Thyroid gland (tissue), 4 donors: ENCODE results near the gene FARS2. TPM values are rescaled to one million over a fixed set of nuclear protein-coding genes. Genes with fewer than 3 reads are reported as not detected.
A peak's percentile ranks its signal among the peaks of the same experiment; 100 is the strongest.
"Not testable (repeated sequence)": the region's sequence is repeated elsewhere in the genome, so short reads cannot be mapped to it uniquely, and the experiment has no call there.

Source experiments
- DNase-seq, 2 donors: peaks; one replicate each; pipeline ENCODE4 v3.0.0-alpha.2; 2019
- H3K27ac ChIP-seq, 3 donors: fragments of 200-600 bp; sonication (generic); 1 replicate in 2 of 3; 2 replicates in 1 of 3; pipeline ENCODE4 v1.5.1; 2016 to 2019; ENCODE audit warnings: mild to moderate bottlenecking in 1 of 3, moderate library complexity in 1 of 3
- H3K27me3 ChIP-seq: fragments of 200-600 bp; sonication (generic); one replicate; pipeline ENCODE4 v1.5.1; 2019
- H3K36me3 ChIP-seq, 2 donors: fragments of 200-600 bp; sonication (generic); one replicate each; pipeline ENCODE4 v1.5.1; 2016 to 2019
- H3K4me1 ChIP-seq, 2 donors: fragments of 200-600 bp; sonication (generic); one replicate each; pipeline ENCODE4 v1.5.1; 2017 to 2019
- H3K4me3 ChIP-seq, 3 donors: fragments of 200-600 bp; sonication (generic); replicated peaks in 1 of 3; 1 replicate in 2 of 3; 2 replicates in 1 of 3; pipeline ENCODE4 v1.5.1; 2016; ENCODE audit warnings: mild to moderate bottlenecking in 1 of 3
- H3K9me3 ChIP-seq: fragments of 200-600 bp; sonication (generic); one replicate; pipeline ENCODE4 v1.5.1; 2017
- POLR2A ChIP-seq, 2 donors: fragments of 450-650 bp; IDR thresholded peaks; one replicate each; pipeline ENCODE4 v1.6.1; 2017; ENCODE audit warnings: antibody characterized with exemption in 2 of 2, mild to moderate bottlenecking in 2 of 2, moderate library complexity in 1 of 2
- WGBS, 2 donors: methylation state at CpG; one replicate each; pipeline ENCODE4 v1.1.5; 2017; 5-methylcytosine and 5-hydroxymethylcytosine counted together
- intact Hi-C: fragments of 100-400 bp; cut with DNase I; formaldehyde crosslinking; loops from one replicate; pipeline ENCODE4 v1.15.1; 2023
- total RNA-seq, 4 donors: library from RNA; depleted of rRNA; stranded (reverse); fragments of >200 nt; gene quantifications; one replicate each; pipeline ENCODE4 v1.2.3, GENCODE V29; 2016
- TF ChIP-seq, protein P1 (sequence below), 6 experiments: fragments of 200-600 bp in 3 of 6; fragments of 450-650 bp in 3 of 6; sonication (generic) in 3 of 6; IDR thresholded peaks; one replicate each; pipeline ENCODE4 v1.5.1; 2016 to 2019; ENCODE audit warnings: antibody characterized with exemption in 6 of 6, mild to moderate bottlenecking in 2 of 6, inconsistent platforms in 1 of 6, moderate library complexity in 1 of 6

The FARS2 gene
- total RNA-seq, 4 donors from 2014 or later, result 27.4 to 47.1 (median 34.2) TPM

DNA sequence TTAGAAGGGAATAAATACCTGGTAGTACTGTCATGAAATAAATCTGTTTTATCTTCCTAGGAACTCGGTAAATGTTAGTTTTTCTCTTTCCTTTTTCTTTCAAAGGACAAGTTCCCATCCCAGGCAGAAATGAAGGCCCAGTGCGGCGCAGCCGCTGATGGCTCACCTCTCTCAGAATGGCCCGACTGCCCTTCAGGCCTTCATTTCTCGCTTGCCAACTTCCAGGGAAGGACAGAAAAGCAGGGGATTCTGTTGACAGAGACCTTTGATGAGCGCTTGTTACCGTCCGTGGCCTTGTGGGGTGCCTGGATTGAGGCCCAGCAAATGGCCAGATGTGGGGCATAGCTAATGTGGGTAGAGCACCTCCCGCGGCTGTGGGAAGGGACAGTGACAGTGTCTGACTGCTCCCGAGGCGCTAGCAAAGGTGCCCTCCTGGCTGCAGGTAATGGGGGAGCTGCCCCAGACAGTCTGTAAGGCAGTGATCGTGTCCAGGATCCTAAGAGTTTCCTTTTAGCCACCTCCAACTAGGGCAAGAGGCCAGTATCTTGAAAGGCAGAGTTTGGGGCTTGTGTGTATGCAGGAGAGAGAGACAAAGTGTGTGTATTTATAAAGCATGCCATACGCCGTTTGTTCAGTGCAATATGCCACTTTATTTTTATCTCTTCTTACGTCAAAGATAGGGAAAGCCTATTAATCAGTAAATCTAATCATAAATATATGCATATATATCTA lies 391.3 kb downstream of the FARS2 start:
- H3K36me3 ChIP-seq, result no peaks in the 10 kb centered on the region
- WGBS, 2 donors, result 94 to 97% methylated on average over 15 to 17 of the region's 17 CpGs

DNA sequence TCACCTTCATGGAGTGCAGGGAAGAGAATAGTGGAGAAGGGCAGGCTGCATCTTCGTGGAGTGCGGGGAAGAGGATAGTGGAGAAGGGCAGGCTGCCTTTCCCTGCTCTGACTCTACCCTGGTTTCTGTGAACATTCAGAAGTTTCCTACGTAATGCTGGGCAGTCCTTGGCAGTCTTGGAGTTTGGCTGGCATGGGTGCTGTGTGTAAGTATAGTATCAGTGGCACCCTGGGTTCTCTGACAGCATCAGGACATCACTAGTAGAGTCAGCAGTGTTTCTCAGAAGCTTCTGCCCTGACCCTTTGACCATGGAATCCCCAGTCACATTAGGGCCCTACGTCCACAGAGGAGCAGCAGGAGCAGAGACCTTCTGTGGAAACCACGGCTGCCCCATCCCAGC lies 392.5 kb downstream of the FARS2 start:
- no peaks in the 10 kb centered on the region for H3K27me3 ChIP-seq
- intact Hi-C loops, result no loop called here
- H3K4me1 ChIP-seq, result peaks cover 0 to 9% of the 10 kb centered on the region in 2 donors
- H3K27ac ChIP-seq, result no peak overlapping the region
- no peak for TF ChIP-seq POLR2A (IDR thresholded peaks at IDR 0.05)
- no peaks in the 10 kb centered on the region for H3K9me3 ChIP-seq
- 94 to 100% methylated on average over 3 to 5 of the region's 5 CpGs for WGBS, 2 donors
- no peak overlapping the region for H3K4me3 ChIP-seq
- H3K36me3 ChIP-seq, result no peaks in the 10 kb centered on the region
- DNase-seq, result no peak

More for the DNA sequence above, 391.3 kb downstream of the FARS2 start:
- H3K4me3 ChIP-seq, result no peak overlapping the region
- H3K9me3 ChIP-seq, result no peaks in the 10 kb centered on the region
- no peak overlapping the region for H3K27ac ChIP-seq
- intact Hi-C loops, result no loop called here
- no peak for DNase-seq
- H3K27me3 ChIP-seq, result no peaks in the 10 kb centered on the region
- H3K4me1 ChIP-seq, result peaks cover 0 to 7% of the 10 kb centered on the region in 2 donors
- TF ChIP-seq POLR2A (IDR thresholded peaks at IDR 0.05), result no peak
- TF ChIP-seq, protein P1, sequence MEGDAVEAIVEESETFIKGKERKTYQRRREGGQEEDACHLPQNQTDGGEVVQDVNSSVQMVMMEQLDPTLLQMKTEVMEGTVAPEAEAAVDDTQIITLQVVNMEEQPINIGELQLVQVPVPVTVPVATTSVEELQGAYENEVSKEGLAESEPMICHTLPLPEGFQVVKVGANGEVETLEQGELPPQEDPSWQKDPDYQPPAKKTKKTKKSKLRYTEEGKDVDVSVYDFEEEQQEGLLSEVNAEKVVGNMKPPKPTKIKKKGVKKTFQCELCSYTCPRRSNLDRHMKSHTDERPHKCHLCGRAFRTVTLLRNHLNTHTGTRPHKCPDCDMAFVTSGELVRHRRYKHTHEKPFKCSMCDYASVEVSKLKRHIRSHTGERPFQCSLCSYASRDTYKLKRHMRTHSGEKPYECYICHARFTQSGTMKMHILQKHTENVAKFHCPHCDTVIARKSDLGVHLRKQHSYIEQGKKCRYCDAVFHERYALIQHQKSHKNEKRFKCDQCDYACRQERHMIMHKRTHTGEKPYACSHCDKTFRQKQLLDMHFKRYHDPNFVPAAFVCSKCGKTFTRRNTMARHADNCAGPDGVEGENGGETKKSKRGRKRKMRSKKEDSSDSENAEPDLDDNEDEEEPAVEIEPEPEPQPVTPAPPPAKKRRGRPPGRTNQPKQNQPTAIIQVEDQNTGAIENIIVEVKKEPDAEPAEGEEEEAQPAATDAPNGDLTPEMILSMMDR (IDR thresholded peaks at IDR 0.05), result no peak

- WGBS, 2 donors, result 70% methylated on average over 3 of the region's 3 CpGs
- Histone ChIP-seq H3K27ac (no peak overlapping the region), H3K4me1 (peaks cover 0 to 9% of the 10 kb centered on the region in 2 donors), H3K9me3 (no peaks in the 10 kb centered on the region), H3K4me3 (no peak overlapping the region), H3K36me3 (no peaks in the 10 kb centered on the region), H3K27me3 (no peaks in the 10 kb centered on the region)
- TF ChIP-seq, protein P1 (IDR thresholded peaks at IDR 0.05), result no peak
- TF ChIP-seq POLR2A (IDR thresholded peaks at IDR 0.05), result no peak
- intact Hi-C loops, result no loop called here
- peak; percentile 53 to 56 for DNase-seq
Observed at GRCh38 chr6:5656226-5656625, 394.9 kb downstream of the FARS2 start.

- DNase-seq, H3K27ac ChIP-seq, H3K4me3 ChIP-seq, H3K9me3 ChIP-seq, H3K36me3 ChIP-seq, H3K4me1 ChIP-seq, intact Hi-C loops, H3K27me3 ChIP-seq: not testable (repeated sequence)
- 89 to 91% methylated on average over 6 of the region's 6 CpGs for WGBS, 2 donors
Observed at GRCh38 chr6:5656695-5657094, 395.4 kb downstream of the FARS2 start.

DNA sequence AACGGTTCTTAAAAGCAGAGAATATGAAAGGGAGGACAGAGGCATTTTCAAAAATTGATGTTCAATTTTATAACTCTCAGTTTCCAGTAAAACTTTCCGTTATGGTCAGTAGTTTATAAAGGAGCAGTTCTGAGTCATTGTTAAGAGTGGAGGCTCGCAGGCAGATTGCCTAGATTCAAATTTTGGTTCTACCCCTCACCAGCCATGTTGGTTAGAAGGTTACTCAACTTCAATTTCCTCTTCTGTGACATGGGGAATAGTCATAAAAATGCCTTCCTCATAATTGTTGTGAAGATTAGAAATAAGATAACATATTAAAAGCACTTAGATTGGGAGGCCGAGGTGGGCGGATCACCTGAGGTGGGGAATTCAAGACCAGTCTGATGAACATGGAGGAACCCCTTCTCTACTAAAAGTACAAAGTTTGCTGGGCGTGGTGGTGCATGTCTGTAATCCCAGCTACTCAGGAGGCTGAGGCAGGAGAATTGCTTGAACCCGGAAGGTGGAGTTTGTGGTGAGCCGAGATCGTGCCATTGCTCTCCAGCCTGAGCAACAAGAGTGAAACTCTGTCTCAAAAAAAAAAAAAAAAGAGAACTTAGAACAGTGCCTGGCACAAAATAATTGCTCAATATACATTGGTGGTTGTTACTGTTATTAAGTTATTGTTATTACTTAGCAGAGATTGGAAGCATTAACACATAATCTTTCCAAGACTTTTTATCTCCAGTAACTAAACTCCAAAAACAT lies 396.5 kb downstream of the FARS2 start:
- no peaks in the 10 kb centered on the region for H3K36me3 ChIP-seq
- no peak for DNase-seq
- peaks cover 0 to 15% of the 10 kb centered on the region in 2 donors for H3K4me1 ChIP-seq
- no peaks in the 10 kb centered on the region for H3K27me3 ChIP-seq
- 92 to 96% methylated on average over 9 of the region's 9 CpGs for WGBS, 2 donors
- intact Hi-C loops, result no loop called here
- no peak overlapping the region for H3K4me3 ChIP-seq
- no peak for TF ChIP-seq POLR2A (IDR thresholded peaks at IDR 0.05)
- TF ChIP-seq, protein P1 (IDR thresholded peaks at IDR 0.05), result no peak
- H3K27ac ChIP-seq, result no peak overlapping the region
- no peaks in the 10 kb centered on the region for H3K9me3 ChIP-seq

GRCh38 chr6:5659467-5659866 lies 398.2 kb downstream of the FARS2 start:
- Histone ChIP-seq H3K9me3 (no peaks in the 10 kb centered on the region), H3K36me3 (no peaks in the 10 kb centered on the region), H3K27ac (no peak overlapping the region), H3K27me3 (no peaks in the 10 kb centered on the region), H3K4me3 (no peak overlapping the region), H3K4me1 (peaks cover 4 to 30% of the 10 kb centered on the region in 2 donors)
- TF ChIP-seq, protein P1 (IDR thresholded peaks at IDR 0.05), result no peak
- no peak for TF ChIP-seq POLR2A (IDR thresholded peaks at IDR 0.05)
- DNase-seq, result no peak
- intact Hi-C loops, result no loop called here
